Measurements from ENCODE around the gene FSTL5.

DNA sequence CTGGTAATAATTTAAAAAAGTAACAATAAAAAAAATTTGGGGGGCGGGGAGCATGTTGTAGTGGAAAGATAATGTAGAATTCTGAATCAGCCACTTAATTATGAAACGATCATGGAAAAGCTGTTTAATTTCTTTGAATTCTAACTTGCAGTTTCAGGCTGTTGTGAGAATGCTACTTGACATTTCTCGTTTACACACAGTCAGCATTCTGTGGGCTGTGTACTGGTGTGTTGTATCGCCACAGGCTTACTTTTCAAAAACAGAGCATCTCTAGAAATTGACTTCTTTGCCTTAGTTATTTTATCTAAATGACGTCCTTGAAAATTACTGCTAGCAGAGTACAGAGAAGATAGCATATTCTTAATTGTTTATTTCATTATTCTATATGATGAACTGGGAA lies 350.4 kb downstream of the FSTL5 start:
- no peak for TF ChIP-seq POLR2AphosphoS5 (IDR thresholded peaks at IDR 0.05; ENCODE audit: control insufficient read depth, insufficient read depth, low read depth, low read length)
- TF ChIP-seq, protein P1, sequence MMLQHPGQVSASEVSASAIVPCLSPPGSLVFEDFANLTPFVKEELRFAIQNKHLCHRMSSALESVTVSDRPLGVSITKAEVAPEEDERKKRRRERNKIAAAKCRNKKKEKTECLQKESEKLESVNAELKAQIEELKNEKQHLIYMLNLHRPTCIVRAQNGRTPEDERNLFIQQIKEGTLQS (IDR thresholded peaks at IDR 0.05), result no peak
- TF ChIP-seq, protein P1 (CRISPR knock-in tag; conservative IDR thresholded peaks at IDR 0.05), result no peak
- TF ChIP-seq, protein P2, sequence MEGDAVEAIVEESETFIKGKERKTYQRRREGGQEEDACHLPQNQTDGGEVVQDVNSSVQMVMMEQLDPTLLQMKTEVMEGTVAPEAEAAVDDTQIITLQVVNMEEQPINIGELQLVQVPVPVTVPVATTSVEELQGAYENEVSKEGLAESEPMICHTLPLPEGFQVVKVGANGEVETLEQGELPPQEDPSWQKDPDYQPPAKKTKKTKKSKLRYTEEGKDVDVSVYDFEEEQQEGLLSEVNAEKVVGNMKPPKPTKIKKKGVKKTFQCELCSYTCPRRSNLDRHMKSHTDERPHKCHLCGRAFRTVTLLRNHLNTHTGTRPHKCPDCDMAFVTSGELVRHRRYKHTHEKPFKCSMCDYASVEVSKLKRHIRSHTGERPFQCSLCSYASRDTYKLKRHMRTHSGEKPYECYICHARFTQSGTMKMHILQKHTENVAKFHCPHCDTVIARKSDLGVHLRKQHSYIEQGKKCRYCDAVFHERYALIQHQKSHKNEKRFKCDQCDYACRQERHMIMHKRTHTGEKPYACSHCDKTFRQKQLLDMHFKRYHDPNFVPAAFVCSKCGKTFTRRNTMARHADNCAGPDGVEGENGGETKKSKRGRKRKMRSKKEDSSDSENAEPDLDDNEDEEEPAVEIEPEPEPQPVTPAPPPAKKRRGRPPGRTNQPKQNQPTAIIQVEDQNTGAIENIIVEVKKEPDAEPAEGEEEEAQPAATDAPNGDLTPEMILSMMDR (IDR thresholded peaks at IDR 0.05 in 2 of 3, conservative IDR thresholded peaks at IDR 0.05 in 1 of 3; ENCODE audit: insufficient read depth in 2 of 3, low read depth in 1 of 3, low read length in 3 of 3), result no peak
- TF ChIP-seq HDAC2 (IDR thresholded peaks at IDR 0.05), result no peak
- TF ChIP-seq HNRNPL (IDR thresholded peaks at IDR 0.05; ENCODE audit: low read depth, low read length), result no peak
- TF ChIP-seq, protein P3, sequence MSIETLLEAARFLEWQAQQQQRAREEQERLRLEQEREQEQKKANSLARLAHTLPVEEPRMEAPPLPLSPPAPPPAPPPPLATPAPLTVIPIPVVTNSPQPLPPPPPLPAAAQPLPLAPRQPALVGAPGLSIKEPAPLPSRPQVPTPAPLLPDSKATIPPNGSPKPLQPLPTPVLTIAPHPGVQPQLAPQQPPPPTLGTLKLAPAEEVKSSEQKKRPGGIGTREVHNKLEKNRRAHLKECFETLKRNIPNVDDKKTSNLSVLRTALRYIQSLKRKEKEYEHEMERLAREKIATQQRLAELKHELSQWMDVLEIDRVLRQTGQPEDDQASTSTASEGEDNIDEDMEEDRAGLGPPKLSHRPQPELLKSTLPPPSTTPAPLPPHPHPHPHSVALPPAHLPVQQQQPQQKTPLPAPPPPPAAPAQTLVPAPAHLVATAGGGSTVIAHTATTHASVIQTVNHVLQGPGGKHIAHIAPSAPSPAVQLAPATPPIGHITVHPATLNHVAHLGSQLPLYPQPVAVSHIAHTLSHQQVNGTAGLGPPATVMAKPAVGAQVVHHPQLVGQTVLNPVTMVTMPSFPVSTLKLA (conservative IDR thresholded peaks at IDR 0.05), result no peak
- TF ChIP-seq, protein P4, sequence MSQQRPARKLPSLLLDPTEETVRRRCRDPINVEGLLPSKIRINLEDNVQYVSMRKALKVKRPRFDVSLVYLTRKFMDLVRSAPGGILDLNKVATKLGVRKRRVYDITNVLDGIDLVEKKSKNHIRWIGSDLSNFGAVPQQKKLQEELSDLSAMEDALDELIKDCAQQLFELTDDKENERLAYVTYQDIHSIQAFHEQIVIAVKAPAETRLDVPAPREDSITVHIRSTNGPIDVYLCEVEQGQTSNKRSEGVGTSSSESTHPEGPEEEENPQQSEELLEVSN (IDR thresholded peaks at IDR 0.05; ENCODE audit: borderline replicate concordance in 1 of 2, extremely low read depth in 1 of 2, insufficient read depth in 1 of 2, insufficient read length in 1 of 2, low read depth in 1 of 2, low read length in 1 of 2, poor library complexity in 1 of 2, severe bottlenecking in 1 of 2), result no peak
- TF ChIP-seq MTA3 (IDR thresholded peaks at IDR 0.05; ENCODE audit: borderline replicate concordance), result no peak
- no peak for TF ChIP-seq CEBPB (tag; IDR thresholded peaks at IDR 0.05)
- TF ChIP-seq PHB (CRISPR knock-in tag; IDR thresholded peaks at IDR 0.05), result no peak
- TF ChIP-seq EGR1 (conservative IDR thresholded peaks at IDR 0.05), result no peak
- no peak for TF ChIP-seq TEAD2 (tag; IDR thresholded peaks at IDR 0.05)
- TF ChIP-seq, protein P5, sequence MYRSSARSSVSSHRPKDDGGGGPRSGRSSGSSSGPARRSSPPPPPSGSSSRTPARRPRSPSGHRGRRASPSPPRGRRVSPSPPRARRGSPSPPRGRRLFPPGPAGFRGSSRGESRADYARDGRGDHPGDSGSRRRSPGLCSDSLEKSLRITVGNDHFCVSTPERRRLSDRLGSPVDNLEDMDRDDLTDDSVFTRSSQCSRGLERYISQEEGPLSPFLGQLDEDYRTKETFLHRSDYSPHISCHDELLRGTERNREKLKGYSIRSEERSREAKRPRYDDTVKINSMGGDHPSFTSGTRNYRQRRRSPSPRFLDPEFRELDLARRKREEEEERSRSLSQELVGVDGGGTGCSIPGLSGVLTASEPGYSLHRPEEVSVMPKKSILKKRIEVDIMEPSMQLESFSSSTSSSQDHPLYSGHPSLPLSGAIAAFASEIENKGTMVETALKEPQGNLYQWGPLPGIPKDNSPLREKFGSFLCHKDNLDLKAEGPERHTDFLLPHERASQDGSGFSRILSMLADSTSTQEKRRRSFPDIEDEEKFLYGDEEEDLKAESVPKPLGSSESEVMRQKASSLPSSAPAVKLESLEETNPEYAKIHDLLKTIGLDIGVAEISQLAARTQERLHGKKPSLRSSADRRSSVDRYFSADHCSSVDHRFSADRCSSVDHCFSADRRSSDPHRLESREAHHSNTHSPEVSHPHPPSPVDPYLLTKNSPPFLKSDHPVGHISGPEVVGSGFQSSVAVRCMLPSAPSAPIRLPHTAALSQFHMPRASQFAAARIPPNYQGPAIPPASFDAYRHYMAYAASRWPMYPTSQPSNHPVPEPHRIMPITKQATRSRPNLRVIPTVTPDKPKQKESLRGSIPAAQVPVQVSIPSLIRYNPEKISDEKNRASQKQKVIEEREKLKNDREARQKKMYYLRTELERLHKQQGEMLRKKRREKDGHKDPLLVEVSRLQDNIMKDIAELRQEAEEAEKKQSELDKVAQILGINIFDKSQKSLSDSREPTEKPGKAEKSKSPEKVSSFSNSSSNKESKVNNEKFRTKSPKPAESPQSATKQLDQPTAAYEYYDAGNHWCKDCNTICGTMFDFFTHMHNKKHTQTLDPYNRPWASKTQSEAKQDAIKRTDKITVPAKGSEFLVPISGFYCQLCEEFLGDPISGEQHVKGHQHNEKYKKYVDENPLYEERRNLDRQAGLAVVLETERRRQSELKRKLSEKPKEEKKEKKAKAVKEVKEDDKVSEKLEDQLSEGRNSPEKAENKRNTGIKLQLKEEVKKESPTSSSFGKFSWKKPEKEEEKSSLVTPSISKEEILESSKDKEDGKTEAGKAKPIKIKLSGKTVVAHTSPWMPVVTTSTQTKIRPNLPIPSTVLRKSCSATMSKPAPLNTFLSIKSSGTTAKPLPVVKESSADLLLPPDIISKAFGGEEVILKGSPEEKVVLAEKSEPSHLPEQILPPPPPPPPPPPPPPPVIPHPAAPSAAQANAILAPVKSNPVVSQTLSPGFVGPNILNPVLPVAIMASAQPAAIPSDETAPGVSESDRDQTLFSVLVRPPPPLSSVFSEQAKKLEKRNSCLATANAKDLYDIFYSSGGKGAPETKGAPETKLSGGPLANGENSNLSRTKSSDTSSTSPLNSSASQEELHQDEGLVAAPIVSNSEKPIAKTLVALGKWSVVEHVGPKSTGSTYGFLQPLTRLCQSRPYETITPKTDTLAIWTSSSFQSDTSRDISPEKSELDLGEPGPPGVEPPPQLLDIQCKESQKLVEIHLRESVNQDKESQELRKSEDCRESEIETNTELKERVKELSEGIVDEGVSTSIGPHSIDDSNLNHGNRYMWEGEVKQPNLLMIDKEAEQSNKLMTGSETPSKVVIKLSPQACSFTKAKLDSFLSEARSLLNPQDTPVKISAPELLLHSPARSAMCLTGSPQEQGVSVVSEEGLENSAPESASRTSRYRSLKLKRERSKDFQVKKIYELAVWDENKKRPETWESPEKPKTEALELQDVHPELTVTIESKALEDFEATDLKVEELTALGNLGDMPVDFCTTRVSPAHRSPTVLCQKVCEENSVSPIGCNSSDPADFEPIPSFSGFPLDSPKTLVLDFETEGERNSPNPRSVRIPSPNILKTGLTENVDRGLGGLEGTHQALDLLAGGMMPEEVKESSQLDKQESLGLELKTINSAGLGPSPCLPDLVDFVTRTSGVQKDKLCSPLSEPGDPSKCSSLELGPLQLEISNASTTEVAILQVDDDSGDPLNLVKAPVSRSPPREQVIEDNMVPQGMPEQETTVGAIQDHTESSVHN (IDR thresholded peaks at IDR 0.05; ENCODE audit: borderline replicate concordance in 1 of 2, low read depth in 1 of 2), result no peak
- TF ChIP-seq POLR2A (conservative IDR thresholded peaks at IDR 0.05), result no peak
